Midbrain (tissue), 1 donor: ENCODE measurements around the gene DND1.
"Not testable (repeated sequence)": the region's sequence is repeated elsewhere in the genome, so short reads cannot be mapped to it uniquely, and the experiment has no call there.

Source experiments
- DNase-seq: peaks from one replicate; lab custom pipeline; 2025; lab: John Stamatoyannopoulos, UW

The DND1 gene

GRCh38 chr5:140672455-140673186 is 755 bp downstream of the DND1 start:
- no peak for DNase-seq

GRCh38 chr5:140671472-140672125 is 1.8 kb downstream of the DND1 start:
- no peak for DNase-seq

GRCh38 chr5:140671035-140671434 is 2.3 kb downstream of the DND1 start:
- not testable (repeated sequence) for DNase-seq

GRCh38 chr5:140664359-140665119 is 8.8 kb downstream of the DND1 start, which contains the start of gene WDR55:
Gene WDR55, plus strand, starts transcription at chr5:140664904. Its CDS starts 9 bp downstream, at chr5:140664913.
- DNase-seq = peak; percentile 95

GRCh38 chr5:140664030-140664358 is 9.4 kb downstream of the DND1 start:
- no peak for DNase-seq

GRCh38 chr5:140660371-140660770 is 13.0 kb downstream of the DND1 start:
- DNase-seq = not testable (repeated sequence)

- no peak for DNase-seq
Observed at GRCh38 chr5:140658870-140659269, 14.5 kb downstream of the DND1 start.

GRCh38 chr5:140647042-140647419 is 26.3 kb downstream of the DND1 start:
- DNase-seq = no peak

GRCh38 chr5:140642718-140643117 is 30.7 kb downstream of the DND1 start:
- no peak for DNase-seq

- DNase-seq = no peak
Observed at GRCh38 chr5:140641716-140642115, 31.7 kb downstream of the DND1 start.

- peak; percentile 96 for DNase-seq
Observed at GRCh38 chr5:140639148-140639981, 34.0 kb downstream of the DND1 start, which contains the start of gene TMCO6. Gene TMCO6, plus strand, starts transcription at chr5:140639451. Its CDS starts 77 bp downstream, at chr5:140639528.

- DNase-seq = not testable (repeated sequence)
Observed at GRCh38 chr5:140638898-140639147, 34.6 kb downstream of the DND1 start.

- no peak for DNase-seq
Observed at GRCh38 chr5:140637371-140638100, 35.8 kb downstream of the DND1 start.

- DNase-seq = no peak
Observed at GRCh38 chr5:140635291-140636257, 37.8 kb downstream of the DND1 start.

GRCh38 chr5:140634103-140634502 is 39.3 kb downstream of the DND1 start:
- DNase-seq = no peak

GRCh38 chr5:140633501-140633900 is 39.9 kb downstream of the DND1 start:
- DNase-seq = no peak

GRCh38 chr5:140633021-140633471 is 40.3 kb downstream of the DND1 start, which contains the start of gene CD14:
Gene CD14, minus strand, starts transcription at chr5:140633175. Its CDS starts 104 bp downstream, at chr5:140633071.
- DNase-seq = peak; percentile 43

GRCh38 chr5:140632366-140633020 is 40.9 kb downstream of the DND1 start:
- peak; percentile 43 for DNase-seq

GRCh38 chr5:140631831-140632365 is 41.5 kb downstream of the DND1 start:
- DNase-seq = no peak
